Smooth muscle cell (in vitro differentiated cells): Measurements from ENCODE around the gene CRISPLD2. TPM values are rescaled to one million over a fixed set of nuclear protein-coding genes. Genes with fewer than 3 reads are reported as not detected.

ENCODE experiments used
- DNase-seq: peaks from one replicate; lab custom pipeline; 2025; ENCODE audit not compliant: unreplicated experiment; lab: John Stamatoyannopoulos, UW
- H2AFZ ChIP-seq: fragments of 200-600 bp; sonication (generic); 2 replicates; pipeline ENCODE4 v1.6.0; 2016; ENCODE audit warnings: antibody characterized with exemption, low read depth, mild to moderate bottlenecking
- H3F3A ChIP-seq: fragments of 200-600 bp; sonication (generic); 2 replicates; pipeline ENCODE4 v1.6.0; 2017; ENCODE audit warnings: antibody characterized with exemption, low read depth
- H3K27ac ChIP-seq: fragments of 200-600 bp; sonication (generic); 2 replicates; pipeline ENCODE4 v1.5.1; 2016; ENCODE audit warnings: low read depth, mild to moderate bottlenecking
- H3K27me3 ChIP-seq: fragments of 200-600 bp; sonication (generic); 2 replicates; pipeline ENCODE4 v1.6.1; 2016; ENCODE audit warnings: low read depth, mild to moderate bottlenecking
- H3K36me3 ChIP-seq: fragments of 200-600 bp; sonication (generic); 2 replicates; pipeline ENCODE4 v1.5.1; 2016; ENCODE audit warnings: low read depth
- H3K4me1 ChIP-seq: fragments of 200-600 bp; sonication (generic); 2 replicates; pipeline ENCODE4 v1.5.1; 2016; ENCODE audit warnings: low read depth
- H3K4me2 ChIP-seq: fragments of 200-600 bp; sonication (generic); 2 replicates; pipeline ENCODE4 v1.6.0; 2016; ENCODE audit warnings: mild to moderate bottlenecking
- H3K4me3 ChIP-seq: fragments of 200-600 bp; sonication (generic); 2 replicates; pipeline ENCODE4 v1.5.1; 2016; ENCODE audit warnings: mild to moderate bottlenecking
- H3K79me2 ChIP-seq: fragments of 200-600 bp; sonication (generic); 2 replicates; pipeline ENCODE4 v1.6.0; 2016; ENCODE audit warnings: low read depth, mild to moderate bottlenecking
- H3K9ac ChIP-seq: fragments of 200-600 bp; sonication (generic); 2 replicates; pipeline ENCODE4 v1.6.0; 2016; ENCODE audit warnings: low read depth
- H3K9me3 ChIP-seq: fragments of 200-600 bp; sonication (generic); replicated peaks from 2 replicates; pipeline ENCODE4 v1.5.1; 2016; ENCODE audit warnings: low read depth
- H4K20me1 ChIP-seq: fragments of 200-600 bp; sonication (generic); 2 replicates; pipeline ENCODE4 v1.6.0; 2016; ENCODE audit warnings: low read depth
- CTCF ChIP-seq: fragments of 200-600 bp; sonication (generic); IDR thresholded peaks from 2 replicates; pipeline ENCODE4 v1.5.1; 2017; ENCODE audit warnings: borderline replicate concordance, mild to moderate bottlenecking, antibody characterized with exemption; ENCODE audit not compliant: insufficient read depth, poor library complexity, severe bottlenecking
- WGBS: methylation state at CpG from one replicate; pipeline ENCODE4 v1.1.7; 2016; ENCODE audit warnings: low lambda C conversion rate; 5-methylcytosine and 5-hydroxymethylcytosine counted together
- polyA plus RNA-seq: library from polyadenylated mRNA; unstranded; fragments of >200 nt; fragmentation: Nextera tagmentation; extraction: Ambion mirVana; gene quantifications from 2 replicates; pipeline ENCODE4 v1.2.1, GENCODE V29; 2016
- total RNA-seq: library from RNA; depleted of rRNA; stranded (reverse); fragments of >200 nt; gene quantifications from 2 replicates; pipeline ENCODE4 v1.2.3, GENCODE V29; 2014

The CRISPLD2 gene
- total and polyA plus RNA-seq, 2 experiments from 2014 or later, result 63.1 to 105 TPM

- peaks cover 18% of the 10 kb centered on the region for H3K36me3 ChIP-seq
- no peaks in the 10 kb centered on the region for H4K20me1 ChIP-seq
- H3K79me2 ChIP-seq, result no peaks in the 10 kb centered on the region
- DNase-seq, result no peak
- no peaks in the 10 kb centered on the region for H3K4me1 ChIP-seq
- H3K4me2 ChIP-seq, result no peak overlapping the region
- no peak overlapping the region for H2AFZ ChIP-seq
- H3F3A ChIP-seq, result no peaks in the 10 kb centered on the region
- TF ChIP-seq CTCF, result no peak
- H3K27ac ChIP-seq, result no peak overlapping the region
- H3K9ac ChIP-seq, result no peak overlapping the region
- no peak overlapping the region for H3K4me3 ChIP-seq
- no peaks in the 10 kb centered on the region for H3K27me3 ChIP-seq
- WGBS, result 96% methylated on average over 2 of the region's 2 CpGs
- H3K9me3 ChIP-seq, result no peaks in the 10 kb centered on the region
These were observed 39.9 kb downstream of the CRISPLD2 start for GRCh38 chr16:84859681-84860080.

- no peak for DNase-seq
- no peaks in the 10 kb centered on the region for H3F3A ChIP-seq
- TF ChIP-seq CTCF, result no peak
- peaks cover 18% of the 10 kb centered on the region for H3K36me3 ChIP-seq
- no peak overlapping the region for H3K9ac ChIP-seq
- H3K79me2 ChIP-seq, result no peaks in the 10 kb centered on the region
- 95% methylated on average over 9 of the region's 9 CpGs for WGBS
- H3K27me3 ChIP-seq, result no peaks in the 10 kb centered on the region
- no peak overlapping the region for H3K27ac ChIP-seq
- H2AFZ ChIP-seq, result no peak overlapping the region
- H3K4me1 ChIP-seq, result no peaks in the 10 kb centered on the region
- no peak overlapping the region for H3K4me2 ChIP-seq
- no peaks in the 10 kb centered on the region for H4K20me1 ChIP-seq
- no peak overlapping the region for H3K4me3 ChIP-seq
- no peaks in the 10 kb centered on the region for H3K9me3 ChIP-seq
These were observed 40.6 kb downstream of the CRISPLD2 start for GRCh38 chr16:84860383-84860782.

GRCh38 chr16:84861671-84862070 lies 41.9 kb downstream of the CRISPLD2 start:
- no peaks in the 10 kb centered on the region for H4K20me1 ChIP-seq
- peaks cover 16% of the 10 kb centered on the region for H3K36me3 ChIP-seq
- 94% methylated on average over 7 of the region's 7 CpGs for WGBS
- no peaks in the 10 kb centered on the region for H3K9me3 ChIP-seq
- no peak overlapping the region for H3K4me2 ChIP-seq
- no peak for TF ChIP-seq CTCF
- H2AFZ ChIP-seq, result no peak overlapping the region
- no peak overlapping the region for H3K27ac ChIP-seq
- H3K9ac ChIP-seq, result no peak overlapping the region
- no peak for DNase-seq
- no peaks in the 10 kb centered on the region for H3K4me1 ChIP-seq
- H3K79me2 ChIP-seq, result no peaks in the 10 kb centered on the region
- H3K27me3 ChIP-seq, result no peaks in the 10 kb centered on the region
- no peak overlapping the region for H3K4me3 ChIP-seq
- H3F3A ChIP-seq, result no peaks in the 10 kb centered on the region

- no peak overlapping the region for H3K4me3 ChIP-seq
- no peaks in the 10 kb centered on the region for H3F3A ChIP-seq
- TF ChIP-seq CTCF, result no peak
- no peak overlapping the region for H2AFZ ChIP-seq
- H3K9me3 ChIP-seq, result no peaks in the 10 kb centered on the region
- no peaks in the 10 kb centered on the region for H4K20me1 ChIP-seq
- no peak overlapping the region for H3K9ac ChIP-seq
- 91% methylated on average over 8 of the region's 8 CpGs for WGBS
- H3K4me1 ChIP-seq, result no peaks in the 10 kb centered on the region
- no peak for DNase-seq
- no peak overlapping the region for H3K4me2 ChIP-seq
- H3K27me3 ChIP-seq, result no peaks in the 10 kb centered on the region
- H3K79me2 ChIP-seq, result no peaks in the 10 kb centered on the region
- H3K27ac ChIP-seq, result no peak overlapping the region
- peaks cover 18% of the 10 kb centered on the region for H3K36me3 ChIP-seq
These were observed 43.2 kb downstream of the CRISPLD2 start for GRCh38 chr16:84862804-84863480.
